GM18505 (cell line): ENCODE results near the gene C10orf105.

ENCODE experiments used
- ATAC-seq: cut with Tn5 transposase; IDR thresholded peaks from one replicate; pipeline ENCODE4 v1.9.1; 2021; ENCODE audit not compliant: unreplicated experiment
- POLR2A ChIP-seq: IDR thresholded peaks from 4 replicates; pipeline ENCODE4 v1.6.1; 2011; ENCODE audit warnings: borderline replicate concordance; ENCODE audit not compliant: insufficient read depth, insufficient read length; ENCODE audit errors: extremely low read depth

The C10orf105 gene, protein sequence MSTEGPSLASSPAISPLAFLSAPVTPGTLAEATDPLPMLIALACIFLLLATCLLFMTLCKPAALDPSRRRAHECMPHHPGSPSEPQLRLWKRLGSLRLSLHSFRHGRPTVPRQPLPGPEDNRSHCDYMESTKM

DNA sequence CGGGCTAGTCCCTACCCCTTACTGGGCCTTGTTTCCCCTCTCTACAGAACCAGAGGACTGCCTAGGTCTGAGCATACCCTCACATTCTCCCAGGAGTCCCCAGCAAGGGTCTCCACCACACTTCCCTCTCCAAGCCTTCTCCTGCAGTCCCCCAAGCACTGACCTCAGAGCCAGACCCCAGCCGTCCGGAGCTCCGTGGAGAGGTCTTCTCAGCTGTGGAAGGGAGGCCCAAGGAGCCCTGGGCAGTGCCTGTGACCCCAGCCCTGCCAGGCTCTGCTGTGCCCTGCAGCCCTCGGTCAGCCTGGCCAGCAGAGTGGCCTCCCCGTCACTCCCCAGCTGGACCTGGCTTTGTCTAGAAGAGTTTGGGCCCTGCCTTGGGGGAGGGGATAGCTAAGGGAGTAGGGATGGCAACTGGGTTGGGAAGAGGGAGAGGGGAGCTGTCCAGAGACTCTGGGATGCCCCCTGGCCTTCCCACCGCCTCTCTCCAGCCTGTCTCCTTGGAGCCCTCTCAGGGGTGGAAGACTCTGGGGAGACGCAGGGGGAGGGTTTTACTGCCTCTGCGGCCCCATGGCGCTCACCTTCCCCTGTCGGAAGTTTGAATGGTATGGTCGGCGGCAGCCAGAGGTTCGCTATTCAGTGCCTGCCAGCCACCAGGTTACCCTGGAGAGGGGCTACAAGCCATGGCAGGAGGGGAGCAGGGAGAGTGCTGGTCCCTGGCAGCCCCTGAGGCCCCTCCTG lies at the start of gene C10orf105:
C10orf105 (minus strand) TSS at position 315 of the 738 bp plus-strand sequence. CDS start 3,441 bp downstream, outside the sequence.
- no peak for TF ChIP-seq POLR2A
- no peak for ATAC-seq

DNA sequence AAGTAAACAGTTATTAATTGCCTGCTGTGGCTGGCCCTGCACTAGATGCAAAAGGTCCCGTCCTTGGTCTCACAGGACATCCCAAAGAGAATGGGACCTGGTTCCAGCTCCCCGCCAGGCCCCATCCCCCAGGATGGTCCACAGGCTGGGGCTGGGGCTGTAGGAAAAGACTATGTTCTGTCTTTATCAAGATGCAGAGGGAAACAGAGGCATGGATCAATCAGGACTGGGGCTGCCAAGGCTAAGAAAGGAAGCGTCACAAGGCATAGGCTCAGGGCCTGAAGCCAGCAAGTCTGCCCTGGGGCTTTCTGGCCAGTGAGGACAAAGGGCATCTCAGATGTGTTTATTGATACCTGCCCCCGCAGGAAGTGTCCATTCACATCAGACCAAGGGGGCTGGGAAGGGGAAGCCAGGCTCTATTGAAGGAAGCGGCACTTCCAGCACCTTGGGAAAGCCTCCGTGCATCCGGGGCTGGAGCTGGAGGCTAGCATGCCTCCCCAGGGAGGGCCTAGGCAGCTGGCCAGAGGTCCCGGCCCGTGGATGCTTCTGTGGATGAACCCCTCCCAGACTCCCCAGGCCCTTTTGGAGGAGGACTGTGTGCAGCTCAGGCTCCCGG lies 48.0 kb upstream of the C10orf105 start:
- ATAC-seq = no peak

DNA sequence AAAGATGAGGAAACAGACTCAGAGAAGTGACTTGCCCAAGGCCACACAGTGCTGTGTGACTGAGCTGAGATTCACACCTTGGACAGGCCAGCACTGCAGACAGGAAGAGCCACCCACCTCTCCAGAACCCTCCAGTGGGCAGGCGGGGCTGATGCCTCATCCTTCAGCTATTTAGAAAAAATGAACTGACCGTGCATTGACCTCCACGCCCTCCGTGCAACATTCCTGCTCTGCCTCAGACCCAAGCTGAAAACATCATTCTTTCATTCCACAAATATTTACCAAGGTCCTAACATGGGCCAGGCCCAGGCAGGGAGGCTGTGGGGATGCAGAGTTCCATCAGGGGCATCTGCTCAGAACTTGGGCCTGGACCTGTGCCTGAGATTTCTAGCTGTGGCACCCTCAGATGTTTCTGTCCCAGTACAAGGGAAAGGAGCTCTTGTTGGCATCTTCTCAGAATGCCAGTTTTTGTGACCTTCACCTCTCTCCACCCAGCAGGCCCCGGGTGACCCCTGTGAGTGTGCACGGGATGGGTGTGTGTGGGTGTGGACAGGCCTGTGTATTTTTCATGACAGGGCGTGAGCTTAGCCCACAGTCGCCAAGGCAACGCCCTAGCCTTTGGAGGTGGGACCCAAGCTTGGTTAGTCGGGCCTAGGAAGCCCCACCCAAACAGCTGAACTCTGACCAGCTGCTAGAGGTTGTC lies 47.3 kb upstream of the C10orf105 start:
- no peak for ATAC-seq

More for the DNA sequence above, 48.0 kb upstream of the C10orf105 start:
- TF ChIP-seq POLR2A = no peak

DNA sequence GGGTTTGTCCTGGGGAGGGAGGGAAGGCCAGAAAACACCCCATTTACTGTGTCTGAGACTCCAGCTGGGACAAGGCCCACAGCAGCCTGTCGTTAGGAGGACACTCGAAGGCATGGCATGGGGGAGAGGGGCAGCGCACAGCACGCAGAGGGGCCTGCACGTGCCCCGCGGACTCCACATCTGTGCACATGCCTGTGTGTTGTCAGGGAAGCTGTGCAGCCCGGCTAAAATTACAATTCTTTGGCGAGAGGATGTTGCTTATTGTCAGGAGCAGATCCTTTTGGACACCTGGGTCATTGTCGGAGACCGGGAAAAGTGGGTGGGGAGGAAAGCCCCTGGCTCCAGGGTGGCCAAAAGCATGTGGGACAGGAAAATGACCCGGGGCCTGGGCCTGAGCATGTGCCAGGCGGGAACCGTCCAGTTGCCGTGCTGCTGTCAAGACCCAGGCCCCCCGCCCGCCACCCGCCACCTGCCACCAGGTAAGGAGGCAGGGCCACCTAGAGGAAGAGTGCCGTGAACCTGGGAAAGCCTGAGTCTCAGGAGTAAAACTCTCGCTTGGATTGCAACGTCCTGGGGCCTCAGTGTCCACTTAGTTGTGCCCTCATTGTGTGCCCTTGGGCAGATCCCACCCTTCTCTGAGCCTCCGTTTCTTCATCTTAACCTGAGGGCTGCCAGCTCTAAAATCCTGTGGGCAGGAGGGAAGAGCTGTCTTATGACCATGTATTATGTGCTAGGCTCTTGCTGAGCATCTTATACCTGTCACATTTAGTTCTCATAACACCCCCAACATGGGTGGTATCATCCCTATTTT lies 46.5 kb upstream of the C10orf105 start:
- no peak for TF ChIP-seq POLR2A
- ATAC-seq = no peak

More for the DNA sequence above, 47.3 kb upstream of the C10orf105 start:
- TF ChIP-seq POLR2A = no peak

DNA sequence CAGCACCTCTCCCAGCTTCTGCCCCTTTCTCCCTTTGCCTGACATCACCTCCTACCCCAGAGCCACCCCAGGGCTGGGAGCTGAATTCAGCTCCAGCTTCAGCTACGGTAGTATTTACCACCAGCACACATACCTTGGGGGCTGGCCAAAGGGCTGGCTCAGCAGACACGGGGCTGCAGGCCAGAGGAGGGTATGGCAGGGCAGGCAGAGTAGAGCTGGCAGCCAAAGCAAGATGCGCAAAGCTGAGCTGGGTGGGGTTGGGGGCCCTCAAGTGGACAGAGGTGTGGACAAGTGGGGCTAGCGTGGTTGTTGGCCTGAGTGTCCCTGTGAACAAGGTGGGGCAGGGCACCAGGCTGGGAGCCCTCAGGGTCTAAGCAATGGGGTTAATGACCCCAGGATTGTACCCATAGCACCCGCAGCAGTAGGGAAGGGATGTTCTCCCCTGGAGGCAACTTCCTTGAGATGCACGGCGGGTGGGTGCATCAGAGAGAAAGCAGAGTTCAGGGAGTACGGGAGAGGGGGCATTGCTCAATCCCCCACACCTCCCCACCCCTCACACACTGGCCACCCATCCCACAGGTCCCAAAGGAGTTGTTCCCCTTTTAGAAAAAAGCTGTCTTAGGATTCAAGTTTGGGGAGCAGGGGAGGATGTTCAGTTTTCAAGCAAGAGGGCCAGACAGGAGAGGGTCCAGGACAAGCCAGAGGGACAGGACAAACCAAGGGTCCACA lies 45.8 kb upstream of the C10orf105 start:
- no peak for TF ChIP-seq POLR2A
- ATAC-seq = no peak

DNA sequence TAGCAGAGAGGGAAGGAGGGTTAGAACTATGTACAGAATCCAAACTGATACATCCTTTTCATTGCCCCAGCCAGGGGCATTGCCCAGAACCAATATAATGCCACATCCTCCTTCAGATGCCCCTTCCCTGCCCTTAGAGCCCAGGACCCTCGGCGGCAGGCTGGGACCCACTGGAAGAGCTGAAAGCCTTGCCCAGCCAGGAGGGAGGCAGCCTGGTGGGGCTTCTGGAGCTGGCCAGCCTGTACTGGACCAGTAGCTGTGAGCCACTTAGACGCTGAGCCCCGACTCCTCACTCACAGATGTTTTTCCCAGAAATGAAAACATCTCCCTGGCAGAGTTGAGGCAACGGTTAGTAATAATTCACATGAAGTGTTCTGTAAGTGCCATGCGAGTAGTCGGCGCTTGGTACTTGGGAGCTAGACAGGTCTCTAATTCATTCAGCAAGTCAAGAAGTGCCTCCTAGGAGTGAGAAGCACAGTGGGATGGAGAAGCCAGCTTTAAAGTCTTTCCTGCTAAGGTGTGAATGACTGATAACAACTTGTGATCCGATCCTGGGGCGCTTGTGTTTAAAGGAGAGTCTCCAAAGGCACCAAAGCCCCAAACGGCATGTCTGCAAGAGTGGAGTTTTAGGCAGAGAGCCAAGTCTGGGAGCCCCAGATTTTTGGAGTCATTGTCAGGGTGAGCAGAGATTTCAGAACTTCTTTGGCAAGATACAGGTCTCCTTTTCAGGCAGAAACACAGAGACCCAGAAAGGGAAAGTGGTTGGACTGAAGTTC lies 44.0 kb upstream of the C10orf105 start:
- ATAC-seq = no peak
- no peak for TF ChIP-seq POLR2A

DNA sequence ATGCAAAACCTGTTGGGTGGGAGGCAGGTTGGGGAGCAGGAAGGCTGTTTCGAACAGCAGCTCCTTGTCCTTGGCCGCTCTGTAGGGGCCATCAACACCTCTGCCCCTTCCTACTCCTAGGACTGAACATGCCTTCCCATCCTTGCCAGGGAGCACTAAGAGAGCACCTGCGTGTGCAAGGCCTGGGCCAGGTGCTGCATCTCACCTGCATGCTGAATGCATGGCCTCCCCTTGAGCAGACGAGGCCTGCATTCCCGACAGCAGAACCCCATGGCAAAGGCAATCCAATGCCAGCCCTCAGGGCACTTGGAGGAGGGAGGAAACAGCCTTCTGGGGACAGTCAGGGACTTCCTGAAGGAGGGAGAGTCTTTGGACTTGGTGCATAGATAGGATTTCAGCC lies 42.7 kb upstream of the C10orf105 start:
- ATAC-seq = no peak
- TF ChIP-seq POLR2A = no peak

DNA sequence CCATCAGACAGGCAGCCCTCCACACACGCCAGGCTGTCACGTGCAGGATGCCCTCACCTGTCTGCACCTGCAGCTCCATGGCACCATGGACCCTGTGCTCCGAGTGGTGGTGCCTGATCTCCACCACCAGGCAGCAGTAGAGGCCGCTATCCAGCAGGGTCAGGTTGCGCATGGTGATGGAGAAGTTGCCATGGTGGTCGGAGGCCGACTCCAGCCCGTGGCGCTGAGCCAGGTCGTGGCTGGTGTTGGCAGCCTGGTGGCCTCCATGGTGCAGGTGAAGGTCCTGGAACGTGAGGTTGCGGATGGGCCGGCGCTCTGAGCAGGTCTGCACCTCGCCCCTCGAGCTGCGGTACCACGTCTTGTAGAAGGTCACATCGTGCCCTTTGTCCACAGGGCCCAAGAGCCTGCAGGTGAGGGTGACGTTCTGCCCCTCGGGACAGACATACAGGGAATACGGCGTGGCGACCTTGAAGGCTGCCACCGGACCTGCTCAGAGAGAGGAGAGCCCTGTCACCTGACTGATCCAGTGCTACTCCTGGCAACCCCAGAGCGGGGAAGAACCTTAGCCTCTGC lies 42.0 kb upstream of the C10orf105 start:
- TF ChIP-seq POLR2A = no peak
- no peak for ATAC-seq

DNA sequence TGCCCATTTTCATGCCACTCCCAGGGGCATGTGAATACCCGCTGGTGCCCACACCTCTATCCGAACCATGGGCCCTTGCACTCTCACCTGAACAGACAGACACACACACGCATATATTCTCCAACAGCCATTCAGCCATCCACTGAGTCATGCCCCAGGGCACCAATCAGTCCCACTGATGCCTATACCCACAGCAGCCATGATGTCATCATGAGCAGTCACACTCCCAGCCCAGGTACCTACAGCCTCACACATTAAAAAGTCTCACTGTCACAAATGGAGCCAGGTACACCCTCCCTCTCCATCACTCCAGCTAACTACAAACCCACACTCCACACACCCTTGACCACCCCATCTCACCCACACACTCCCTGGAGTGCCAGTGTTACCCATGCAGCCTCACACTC lies 41.5 kb upstream of the C10orf105 start:
- ATAC-seq = no peak
- no peak for TF ChIP-seq POLR2A

DNA sequence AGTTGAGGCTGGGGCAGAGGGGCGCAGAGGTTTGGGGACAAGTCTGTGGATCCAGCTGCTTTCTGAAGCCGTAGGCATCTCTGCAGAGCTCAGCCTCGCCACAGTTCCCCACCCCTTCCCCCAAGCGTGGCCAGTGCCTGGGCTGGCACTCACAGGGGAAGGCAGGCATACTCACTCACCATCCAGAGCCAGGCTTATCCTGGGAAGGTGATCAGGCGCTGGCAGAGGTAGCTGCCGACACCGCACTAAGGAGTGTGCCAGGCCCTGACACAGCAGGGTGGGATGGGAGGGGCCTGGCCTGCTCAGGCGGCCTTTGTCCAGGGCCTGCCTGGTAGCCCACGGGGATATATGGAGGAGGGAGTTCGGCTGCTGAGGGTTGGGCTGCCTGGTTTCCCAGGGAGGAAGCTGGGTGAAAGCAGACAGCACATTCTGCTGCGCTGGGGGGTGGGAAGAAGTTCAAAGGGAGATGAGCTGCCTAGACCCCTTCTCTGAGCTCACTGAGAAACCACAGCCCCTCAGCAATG lies 37.9 kb upstream of the C10orf105 start:
- no peak for ATAC-seq
- TF ChIP-seq POLR2A = no peak
